Esophagus mucosa (tissue), 1 donor: Measurements from ENCODE around the gene TMC6. TPM values are rescaled to one million over a fixed set of nuclear protein-coding genes. Genes with fewer than 3 reads are reported as not detected.
"Not testable (repeated sequence)": the region's sequence is repeated elsewhere in the genome, so short reads cannot be mapped to it uniquely, and the experiment has no call there.

Experiments
- ATAC-seq: fragments of 200-7000 bp; cut with Tn5 transposase; one replicate; pipeline ENCODE4 v1.9.1; 2020
- total RNA-seq: library from RNA; stranded (reverse); gene quantifications from one replicate; pipeline ENCODE4 v1.2.4, GENCODE V29; 2023
- donor health status: DM: yes; HTN: yes; CAD: no.

The TMC6 gene
- total RNA-seq, 1 donor from 2014 or later, result 50.2 TPM

- ATAC-seq, result no peak
These were observed 19.6 kb downstream of the TMC6 start for GRCh38 chr17:78108726-78109488.

- no peak for ATAC-seq
These were observed 20.4 kb downstream of the TMC6 start for GRCh38 chr17:78107976-78108725.

- ATAC-seq, result no peak
These were observed 21.1 kb downstream of the TMC6 start for GRCh38 chr17:78107457-78107856.

GRCh38 chr17:78106211-78106610 is 22.3 kb downstream of the TMC6 start:
- ATAC-seq, result no peak

- ATAC-seq, result no peak
These were observed 23.0 kb downstream of the TMC6 start for GRCh38 chr17:78105551-78105950.

GRCh38 chr17:78105101-78105500 is 23.5 kb downstream of the TMC6 start:
- ATAC-seq, result no peak

GRCh38 chr17:78104540-78104941 is 24.0 kb downstream of the TMC6 start:
- peak; percentile 21 for ATAC-seq

- ATAC-seq, result no peak
These were observed 25.2 kb downstream of the TMC6 start for GRCh38 chr17:78103311-78103710.

- no peak for ATAC-seq
These were observed 27.0 kb downstream of the TMC6 start for GRCh38 chr17:78101542-78101941.

GRCh38 chr17:78101112-78101511 is 27.4 kb downstream of the TMC6 start:
- no peak for ATAC-seq

- peak; percentile 35 for ATAC-seq
These were observed 32.5 kb downstream of the TMC6 start for GRCh38 chr17:78096093-78096492.

- ATAC-seq, result no peak
These were observed 33.5 kb downstream of the TMC6 start for GRCh38 chr17:78095035-78095434.

- no peak for ATAC-seq
These were observed 35.7 kb downstream of the TMC6 start for GRCh38 chr17:78092794-78093324.

- no peak for ATAC-seq
These were observed 38.8 kb downstream of the TMC6 start for GRCh38 chr17:78089576-78090281.

- no peak for ATAC-seq
These were observed 40.0 kb downstream of the TMC6 start for GRCh38 chr17:78088529-78088928.

GRCh38 chr17:78086740-78087139 is 41.8 kb downstream of the TMC6 start:
- no peak for ATAC-seq

- ATAC-seq, result peak; percentile 60
These were observed 45.6 kb downstream of the TMC6 start for GRCh38 chr17:78082988-78083387.

- not testable (repeated sequence) for ATAC-seq
These were observed 46.1 kb downstream of the TMC6 start for GRCh38 chr17:78082355-78082872.

- ATAC-seq, result no peak
These were observed 47.0 kb downstream of the TMC6 start for GRCh38 chr17:78081551-78081950.

- no peak for ATAC-seq
These were observed 49.3 kb downstream of the TMC6 start for GRCh38 chr17:78079253-78079652.

- no peak for ATAC-seq
These were observed 53.0 kb downstream of the TMC6 start for GRCh38 chr17:78075545-78075944.

GRCh38 chr17:78075011-78075410 is 53.5 kb downstream of the TMC6 start:
- ATAC-seq, result no peak

GRCh38 chr17:78072961-78073360 is 55.6 kb downstream of the TMC6 start:
- no peak for ATAC-seq
